ENCODE results near the gene ANKRD2.

Gene ANKRD2

GRCh38 chr10:97612386-97612785, 39.8 kb downstream of the ANKRD2 start:
- Histone ChIP-seq H3K9ac (ENCODE audit: low read depth in 1 of 2, low read length in 2 of 2) (no peak overlapping the region), H3K9me3 (ENCODE audit: control insufficient read depth in 1 of 2, low read length in 2 of 2) (no peaks in the 10 kb centered on the region), H3K4me1 (ENCODE audit: control insufficient read depth in 1 of 2, insufficient read depth in 2 of 2, low read length in 2 of 2) (no peaks in the 10 kb centered on the region), H3K4me3 (ENCODE audit: low read depth in 1 of 2, low read length in 2 of 2) (no peak overlapping the region), H3K36me3 (ENCODE audit: control insufficient read depth in 1 of 2, insufficient read depth in 2 of 2, low read length in 2 of 2) (no peaks in the 10 kb centered on the region), H3K27me3 (ENCODE audit: control insufficient read depth in 1 of 2, insufficient read depth in 2 of 2, low read length in 2 of 2) (no peaks in the 10 kb centered on the region), H3K27ac (ENCODE audit: low read depth, low read length) (no peak overlapping the region)

- no peak overlapping the region for H3K27ac ChIP-seq (ENCODE audit: low read depth, low read length)
- no peak overlapping the region for H3K4me3 ChIP-seq (ENCODE audit: low read depth in 1 of 2, low read length in 2 of 2)
- H3K36me3 ChIP-seq (ENCODE audit: control insufficient read depth in 1 of 2, insufficient read depth in 2 of 2, low read length in 2 of 2): no peaks in the 10 kb centered on the region
- no peaks in the 10 kb centered on the region for H3K27me3 ChIP-seq (ENCODE audit: control insufficient read depth in 1 of 2, insufficient read depth in 2 of 2, low read length in 2 of 2)
- no peaks in the 10 kb centered on the region for H3K4me1 ChIP-seq (ENCODE audit: control insufficient read depth in 1 of 2, insufficient read depth in 2 of 2, low read length in 2 of 2)
- no peaks in the 10 kb centered on the region for H3K9me3 ChIP-seq (ENCODE audit: control insufficient read depth in 1 of 2, low read length in 2 of 2)
- no peak overlapping the region for H3K9ac ChIP-seq (ENCODE audit: low read depth in 1 of 2, low read length in 2 of 2)
Observed at GRCh38 chr10:97618285-97618684, 45.7 kb downstream of the ANKRD2 start.

- Histone ChIP-seq H3K4me3 (ENCODE audit: low read depth in 1 of 2, low read length in 2 of 2) (no peak overlapping the region), H3K9ac (ENCODE audit: low read depth in 1 of 2, low read length in 2 of 2) (no peak overlapping the region)
Observed at GRCh38 chr10:97618733-97619132, 46.2 kb downstream of the ANKRD2 start.

GRCh38 chr10:97623277-97623676, 50.7 kb downstream of the ANKRD2 start:
- no peaks in the 10 kb centered on the region for H3K36me3 ChIP-seq (ENCODE audit: control insufficient read depth in 1 of 2, insufficient read depth in 2 of 2, low read length in 2 of 2)
- H3K27me3 ChIP-seq (ENCODE audit: control insufficient read depth in 1 of 2, insufficient read depth in 2 of 2, low read length in 2 of 2): no peaks in the 10 kb centered on the region
- H3K9me3 ChIP-seq (ENCODE audit: control insufficient read depth in 1 of 2, low read length in 2 of 2): no peaks in the 10 kb centered on the region
- no peaks in the 10 kb centered on the region for H3K4me1 ChIP-seq (ENCODE audit: control insufficient read depth in 1 of 2, insufficient read depth in 2 of 2, low read length in 2 of 2)
- H3K9ac ChIP-seq (ENCODE audit: low read depth in 1 of 2, low read length in 2 of 2): no peak overlapping the region
- no peak overlapping the region for H3K27ac ChIP-seq (ENCODE audit: low read depth, low read length)
- no peak overlapping the region for H3K4me3 ChIP-seq (ENCODE audit: low read depth in 1 of 2, low read length in 2 of 2)

More at GRCh38 chr10:97618733-97619132, 46.2 kb downstream of the ANKRD2 start:
- H3K36me3 ChIP-seq (ENCODE audit: control insufficient read depth in 1 of 2, insufficient read depth in 2 of 2, low read length in 2 of 2): no peaks in the 10 kb centered on the region
- no peak overlapping the region for H3K27ac ChIP-seq (ENCODE audit: low read depth, low read length)
- no peaks in the 10 kb centered on the region for H3K9me3 ChIP-seq (ENCODE audit: control insufficient read depth in 1 of 2, low read length in 2 of 2)
- H3K4me1 ChIP-seq (ENCODE audit: control insufficient read depth in 1 of 2, insufficient read depth in 2 of 2, low read length in 2 of 2): no peaks in the 10 kb centered on the region
- no peaks in the 10 kb centered on the region for H3K27me3 ChIP-seq (ENCODE audit: control insufficient read depth in 1 of 2, insufficient read depth in 2 of 2, low read length in 2 of 2)

- Histone ChIP-seq H3K4me3 (ENCODE audit: low read depth in 1 of 2, low read length in 2 of 2) (no peak overlapping the region), H3K36me3 (ENCODE audit: control insufficient read depth in 1 of 2, insufficient read depth in 2 of 2, low read length in 2 of 2) (no peaks in the 10 kb centered on the region), H3K27me3 (ENCODE audit: control insufficient read depth in 1 of 2, insufficient read depth in 2 of 2, low read length in 2 of 2) (no peaks in the 10 kb centered on the region), H3K9ac (ENCODE audit: low read depth in 1 of 2, low read length in 2 of 2) (no peak overlapping the region), H3K4me1 (ENCODE audit: control insufficient read depth in 1 of 2, insufficient read depth in 2 of 2, low read length in 2 of 2) (peaks cover 2 to 3% of the 10 kb centered on the region in 2 donors), H3K27ac (ENCODE audit: low read depth, low read length) (no peak overlapping the region), H3K9me3 (ENCODE audit: control insufficient read depth in 1 of 2, low read length in 2 of 2) (no peaks in the 10 kb centered on the region)
Observed at GRCh38 chr10:97627731-97628130, 55.2 kb downstream of the ANKRD2 start.

- Histone ChIP-seq H3K4me1 (ENCODE audit: control insufficient read depth in 1 of 2, insufficient read depth in 2 of 2, low read length in 2 of 2) (peaks cover 4 to 5% of the 10 kb centered on the region in 2 donors), H3K27ac (ENCODE audit: low read depth, low read length) (no peak overlapping the region), H3K9me3 (ENCODE audit: control insufficient read depth in 1 of 2, low read length in 2 of 2) (no peaks in the 10 kb centered on the region), H3K36me3 (ENCODE audit: control insufficient read depth in 1 of 2, insufficient read depth in 2 of 2, low read length in 2 of 2) (no peaks in the 10 kb centered on the region), H3K27me3 (ENCODE audit: control insufficient read depth in 1 of 2, insufficient read depth in 2 of 2, low read length in 2 of 2) (no peaks in the 10 kb centered on the region), H3K9ac (ENCODE audit: low read depth in 1 of 2, low read length in 2 of 2) (no peak overlapping the region), H3K4me3 (ENCODE audit: low read depth in 1 of 2, low read length in 2 of 2) (no peak overlapping the region)
Observed at GRCh38 chr10:97628228-97628627, 55.6 kb downstream of the ANKRD2 start.

GRCh38 chr10:97629289-97629688, 56.7 kb downstream of the ANKRD2 start:
- no peak overlapping the region for H3K4me3 ChIP-seq (ENCODE audit: low read depth in 1 of 2, low read length in 2 of 2)
- no peaks in the 10 kb centered on the region for H3K27me3 ChIP-seq (ENCODE audit: control insufficient read depth in 1 of 2, insufficient read depth in 2 of 2, low read length in 2 of 2)
- no peak overlapping the region for H3K27ac ChIP-seq (ENCODE audit: low read depth, low read length)
- peaks cover 8 to 11% of the 10 kb centered on the region in 2 donors for H3K4me1 ChIP-seq (ENCODE audit: control insufficient read depth in 1 of 2, insufficient read depth in 2 of 2, low read length in 2 of 2)
- H3K36me3 ChIP-seq (ENCODE audit: control insufficient read depth in 1 of 2, insufficient read depth in 2 of 2, low read length in 2 of 2): no peaks in the 10 kb centered on the region
- H3K9me3 ChIP-seq (ENCODE audit: control insufficient read depth in 1 of 2, low read length in 2 of 2): no peaks in the 10 kb centered on the region
- no peak overlapping the region for H3K9ac ChIP-seq (ENCODE audit: low read depth in 1 of 2, low read length in 2 of 2)

GRCh38 chr10:97631098-97631497, 58.5 kb downstream of the ANKRD2 start:
- Histone ChIP-seq H3K27ac (ENCODE audit: low read depth, low read length) (no peak overlapping the region), H3K36me3 (ENCODE audit: control insufficient read depth in 1 of 2, insufficient read depth in 2 of 2, low read length in 2 of 2) (no peaks in the 10 kb centered on the region), H3K9me3 (ENCODE audit: control insufficient read depth in 1 of 2, low read length in 2 of 2) (no peaks in the 10 kb centered on the region), H3K4me1 (ENCODE audit: control insufficient read depth in 1 of 2, insufficient read depth in 2 of 2, low read length in 2 of 2) (peaks cover 8 to 11% of the 10 kb centered on the region in 2 donors), H3K9ac (ENCODE audit: low read depth in 1 of 2, low read length in 2 of 2) (no peak overlapping the region), H3K27me3 (ENCODE audit: control insufficient read depth in 1 of 2, insufficient read depth in 2 of 2, low read length in 2 of 2) (no peaks in the 10 kb centered on the region), H3K4me3 (ENCODE audit: low read depth in 1 of 2, low read length in 2 of 2) (no peak overlapping the region)

GRCh38 chr10:97632949-97633884, 60.6 kb downstream of the ANKRD2 start, which contains the start of gene MORN4:
Gene MORN4 (minus strand): TSS chr10:97633500. CDS start chr10:97619653, 13,847 bp downstream.
- no peaks in the 10 kb centered on the region for H3K36me3 ChIP-seq (ENCODE audit: control insufficient read depth in 1 of 2, insufficient read depth in 2 of 2, low read length in 2 of 2)
- H3K27ac ChIP-seq (ENCODE audit: low read depth, low read length): peak within 1 kb of the TSS; percentile 5
- peak within 1 kb of the TSS; percentile 95 to 98 for H3K4me3 ChIP-seq (ENCODE audit: low read depth in 1 of 2, low read length in 2 of 2)
- H3K4me1 ChIP-seq (ENCODE audit: control insufficient read depth in 1 of 2, insufficient read depth in 2 of 2, low read length in 2 of 2): peaks cover 8 to 11% of the 10 kb centered on the region in 2 donors
- H3K27me3 ChIP-seq (ENCODE audit: control insufficient read depth in 1 of 2, insufficient read depth in 2 of 2, low read length in 2 of 2): no peaks in the 10 kb centered on the region
- no peaks in the 10 kb centered on the region for H3K9me3 ChIP-seq (ENCODE audit: control insufficient read depth in 1 of 2, low read length in 2 of 2)
- H3K9ac ChIP-seq (ENCODE audit: low read depth in 1 of 2, low read length in 2 of 2): peak within 1 kb of the TSS; percentile 70 to 72
